HepG2 (cell line): Measurements from ENCODE around the gene SFI1. TPM values are rescaled to one million over a fixed set of nuclear protein-coding genes. Genes with fewer than 3 reads are reported as not detected.

Experiments
- ATAC-seq: fragments of 200-7000 bp; cut with Tn5 transposase; 3 replicates; pipeline ENCODE4 v1.9.1; 2020; ENCODE audit warnings: mild to moderate bottlenecking, moderate library complexity
- BruUV-seq: library from RNA; stranded (reverse); fragments of 400-500 nt; replicated peaks from 2 replicates; lab custom pipeline; 2021; lab: Mats Ljungman, UMichigan
- CTCF ChIA-PET: fragments of 300-600 bp; formaldehyde crosslinking; extraction: SDS; loops from one replicate; lab custom pipeline; 2021; ENCODE audit warnings: low total read pairs, inconsistent platforms, low intra/inter-chr PET ratio; lab: Yijun Ruan, JAX
- POLR2A ChIA-PET: fragments of 350-600 bp; sonication (Branson Sonifier 250); formaldehyde crosslinking; loops from one replicate; lab custom pipeline; 2020; ENCODE audit warnings: antibody characterized with exemption, inconsistent platforms; lab: Yijun Ruan, JAX
- DNase-seq: peaks from one replicate; pipeline ENCODE4 v3.0.0-alpha.2; 2015; ENCODE audit warnings: low spot score
- FAIRE-seq: peaks from 3 replicates; lab custom pipeline; 2011; peaks lifted over from hg19 to GRCh38; lab: Jason Lieb, UNC
- H2AFZ ChIP-seq: one replicate; pipeline ENCODE4 v1.6.1; 2011; ENCODE audit warnings: low read length, inconsistent platforms
- H3K27ac ChIP-seq: fragments of 300-600 bp; 3 replicates; pipeline ENCODE4 v1.8.0; 2011; ENCODE audit warnings: mixed run types, mild to moderate bottlenecking, mixed read lengths, low read length, inconsistent platforms; ENCODE audit not compliant: insufficient read depth; ENCODE audit errors: extremely low read length
- H3K27me3 ChIP-seq, 2 experiments: fragments of 200-600 bp in 1 of 2; 2 replicates in 1 of 2; 3 replicates in 1 of 2; pipeline versions ENCODE4 v1.6.0 to v1.8.0; 2011; ENCODE audit warnings: low read length in 2 of 2, mild to moderate bottlenecking in 2 of 2, moderate library complexity in 2 of 2, inconsistent platforms in 1 of 2; ENCODE audit not compliant: insufficient read depth in 2 of 2, control insufficient read depth in 1 of 2
- H3K36me3 ChIP-seq, 2 experiments: fragments of 200-600 bp in 1 of 2; replicated peaks in 1 of 2; 2 replicates in 1 of 2; 3 replicates in 1 of 2; pipeline versions ENCODE4 v1.5.1 to v1.8.0; 2011; ENCODE audit warnings: low read length in 2 of 2, inconsistent platforms in 1 of 2; ENCODE audit not compliant: insufficient read depth in 2 of 2, control insufficient read depth in 1 of 2
- H3K4me1 ChIP-seq: 2 replicates; pipeline ENCODE4 v1.5.1; 2012; ENCODE audit warnings: low read length, inconsistent platforms; ENCODE audit not compliant: insufficient read depth
- H3K4me2 ChIP-seq: 2 replicates; pipeline ENCODE4 v1.6.0; 2011; ENCODE audit warnings: low read depth, low read length, inconsistent platforms
- H3K4me3 ChIP-seq, 3 experiments: fragments of 200-600 bp in 1 of 3; sonication (generic), shearing (Covaris generic) in 1 of 3; replicated peaks in 1 of 3; 2 replicates each; pipeline ENCODE4 v1.5.1; 2011 to 2016; ENCODE audit warnings: low read length in 3 of 3, inconsistent platforms in 2 of 3, low read depth in 2 of 3, mild to moderate bottlenecking in 2 of 3, control low read depth in 1 of 3, mixed read lengths in 1 of 3; ENCODE audit not compliant: insufficient read depth in 1 of 3
- H3K79me2 ChIP-seq: one replicate; pipeline ENCODE4 v1.6.1; 2011; ENCODE audit warnings: low read length, inconsistent platforms; ENCODE audit not compliant: insufficient read depth
- H3K9ac ChIP-seq: 2 replicates; pipeline ENCODE4 v1.6.0; 2011; ENCODE audit warnings: mild to moderate bottlenecking, low read depth, low read length, inconsistent platforms; ENCODE audit not compliant: insufficient read depth
- H3K9me3 ChIP-seq: 2 replicates; pipeline ENCODE4 v1.5.1; 2012; ENCODE audit warnings: mild to moderate bottlenecking, low read length
- H4K20me1 ChIP-seq: 2 replicates; pipeline ENCODE4 v1.6.0; 2011; ENCODE audit warnings: inconsistent platforms, mild to moderate bottlenecking, low read length, moderate library complexity; ENCODE audit not compliant: insufficient read depth
- ATF3 ChIP-seq: sonication (generic); formaldehyde crosslinking; IDR thresholded peaks from 2 replicates; pipeline ENCODE4 v1.4.0; 2020; ENCODE audit warnings: missing genetic modification reagents
- HDAC1 ChIP-seq: sonication (generic); formaldehyde crosslinking; IDR thresholded peaks from 2 replicates; pipeline ENCODE4 v1.5.1; 2020; ENCODE audit warnings: mild to moderate bottlenecking, missing genetic modification reagents
- STAT5B ChIP-seq: sonication (generic); formaldehyde crosslinking; IDR thresholded peaks from 2 replicates; pipeline ENCODE4 v1.4.0; 2020; ENCODE audit warnings: missing genetic modification reagents
- WIZ ChIP-seq: sonication (generic); formaldehyde crosslinking; IDR thresholded peaks from 2 replicates; pipeline ENCODE4 v1.5.1; 2020; ENCODE audit warnings: mild to moderate bottlenecking, missing genetic modification reagents
- ZNF354B ChIP-seq: sonication (generic); formaldehyde crosslinking; IDR thresholded peaks from 2 replicates; pipeline ENCODE4 v1.8.0; 2022; ENCODE audit warnings: mild to moderate bottlenecking, missing genetic modification reagents
- ZNF407 ChIP-seq: sonication (generic); formaldehyde crosslinking; IDR thresholded peaks from one replicate; pipeline ENCODE4 v1.5.1; 2020; ENCODE audit warnings: mild to moderate bottlenecking, missing genetic modification reagents; ENCODE audit errors: not compliant biosample characterization
- ZNF747 ChIP-seq: sonication (generic); formaldehyde crosslinking; IDR thresholded peaks from 2 replicates; pipeline ENCODE4 v1.8.1; 2023; ENCODE audit warnings: missing genetic modification reagents, mild to moderate bottlenecking, borderline replicate concordance
- WGBS: methylation state at CpG from one replicate; pipeline ENCODE4 v1.1.6; 2017; ENCODE audit warnings: low lambda C conversion rate; 5-methylcytosine and 5-hydroxymethylcytosine counted together
- in situ Hi-C: cut with HindIII; loops from 2 replicates; pipeline ENCODE4 v1.10.0; 2017; ENCODE audit warnings: low pct_unique_long_range_greater_than_20kb; ENCODE audit not compliant: extremely low pct_ligation_motif_present
- intact Hi-C: fragments of 100-400 bp; cut with micrococcal nuclease; formaldehyde crosslinking; loops from one replicate; pipeline ENCODE4 v1.10.0; 2022; ENCODE audit not compliant: unreplicated experiment
- polyA plus RNA-seq, 8 experiments: library from polyadenylated mRNA; depleted of rRNA in 3 of 8; stranded (reverse) in 7 of 8; unstranded in 1 of 8; fragments of >200 nt; fragmentation: Illumina TruSeq in 4 of 8; extraction: Trizol in 4 of 8; gene quantifications; 2 replicates each; pipeline versions ENCODE4 v1.2.1 to v1.2.3, GENCODE V29; 2011 to 2016; ENCODE audit warnings: low read depth in 4 of 8, missing spikeins in 1 of 8, mixed read lengths in 1 of 8; ENCODE audit not compliant: insufficient read depth in 1 of 8
- total RNA-seq, 5 experiments: library from RNA; depleted of rRNA; stranded (reverse); fragments of >200 nt; fragmentation: Illumina TruSeq; extraction: Trizol; gene quantifications; 2 replicates each; pipeline ENCODE4 v1.2.3, GENCODE V29; 2016; ENCODE audit warnings: low read depth in 1 of 5

SFI1 gene
- total and polyA plus RNA-seq, 2 of the 13 experiments (the other 11 are each of a cell fraction or from before 2014, with no cell fraction given), result 20.5 to 40.1 TPM

GRCh38 chr22:31575190-31575589 is 78.9 kb downstream of the SFI1 start:
- intact Hi-C loops (no loop called here), in situ Hi-C loops (no loop called here)
- TF ChIP-seq ZNF354B (CRISPR knock-in tag) (no peak), WIZ (CRISPR knock-in tag) (no peak), HDAC1 (CRISPR knock-in tag) (no peak), ZNF747 (CRISPR knock-in tag) (no peak), ZNF407 (CRISPR knock-in tag) (no peak), ATF3 (CRISPR knock-in tag) (no peak), STAT5B (no peak)
- ChIA-PET CTCF (no interaction called here), POLR2A (no interaction called here)
- H2AFZ ChIP-seq, result no peak overlapping the region
- no peak overlapping the region for H3K4me3 ChIP-seq
- H3K79me2 ChIP-seq, result no peaks in the 10 kb centered on the region
- no peaks in the 10 kb centered on the region for H3K27me3 ChIP-seq
- ATAC-seq (no peak), DNase-seq (no peak), FAIRE-seq (no peak)
- H4K20me1 ChIP-seq, result no peaks in the 10 kb centered on the region
- H3K9me3 ChIP-seq, result no peaks in the 10 kb centered on the region
- no peak overlapping the region for H3K9ac ChIP-seq
- BruUV-seq, result no TSS peak
- H3K4me1 ChIP-seq, result peaks cover 38% of the 10 kb centered on the region
- no peak overlapping the region for H3K27ac ChIP-seq
- peaks cover 0 to 2% of the 10 kb centered on the region in 2 experiments; a peak in 4 of 5 replicates for H3K36me3 ChIP-seq
- WGBS, result 92% methylated on average over 8 of the region's 8 CpGs
- no peak overlapping the region for H3K4me2 ChIP-seq
